NOMO-1 (cell line): ENCODE data around the gene ANKRD18A.
"Not testable (repeated sequence)": the region's sequence is repeated elsewhere in the genome, so short reads cannot be mapped to it uniquely, and the experiment has no call there.

Experiments used
- DNase-seq, 2 experiments: peaks; one replicate each; lab custom pipeline; 2025; ENCODE audit not compliant: unreplicated experiment in 2 of 2; lab: John Stamatoyannopoulos, UW

ANKRD18A gene

DNA sequence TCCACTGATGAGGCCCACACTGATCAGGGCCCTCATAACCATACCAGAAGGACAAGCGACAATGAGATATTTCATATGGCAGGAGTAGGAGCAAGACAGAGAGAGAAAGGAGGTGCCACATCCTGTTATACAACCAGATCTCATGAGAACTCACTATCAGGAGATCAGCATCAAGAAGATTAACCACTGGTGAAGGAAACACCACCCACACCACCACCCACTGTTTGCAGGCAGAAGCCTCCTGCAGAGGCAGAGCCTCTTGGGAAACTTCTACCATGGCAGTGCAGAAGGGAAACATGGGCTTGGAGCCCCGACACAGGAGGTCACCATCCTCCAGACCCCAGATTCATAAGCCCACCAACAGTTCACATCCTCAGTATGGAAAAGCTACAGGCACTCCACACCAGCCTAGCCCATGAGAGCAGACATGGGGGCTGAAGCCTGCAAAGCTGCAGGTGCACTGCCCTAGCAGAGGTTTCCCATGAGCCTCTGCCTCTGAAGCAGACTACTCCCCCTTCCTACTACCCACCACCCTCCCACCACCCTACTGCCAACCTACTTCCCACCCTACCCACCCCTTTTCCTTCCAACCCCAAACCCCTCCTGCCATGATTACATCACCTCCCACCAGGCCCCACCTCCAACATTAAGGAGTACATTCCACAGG lies 73.8 kb downstream of the ANKRD18A start:
- not testable (repeated sequence) for DNase-seq

DNA sequence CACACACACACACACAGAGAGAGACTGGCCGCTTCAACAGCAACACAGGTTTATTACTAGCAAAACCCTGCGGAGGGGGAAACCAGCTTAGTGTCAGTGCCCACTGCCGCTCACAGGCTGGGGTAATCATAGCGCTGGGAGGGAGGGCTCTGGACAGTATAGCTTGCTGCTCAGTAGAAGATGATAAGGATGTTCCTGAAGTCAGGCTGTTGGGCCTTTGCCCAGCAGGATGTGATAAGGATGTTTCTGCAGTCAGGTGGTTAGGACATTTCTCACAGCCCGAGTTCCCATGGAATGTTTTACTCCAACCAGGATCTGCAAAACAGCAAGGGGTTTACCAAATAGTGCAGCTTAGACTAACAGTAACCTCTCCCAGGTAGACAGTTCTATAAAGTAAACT lies 79.9 kb downstream of the ANKRD18A start:
- not testable (repeated sequence) for DNase-seq

DNA sequence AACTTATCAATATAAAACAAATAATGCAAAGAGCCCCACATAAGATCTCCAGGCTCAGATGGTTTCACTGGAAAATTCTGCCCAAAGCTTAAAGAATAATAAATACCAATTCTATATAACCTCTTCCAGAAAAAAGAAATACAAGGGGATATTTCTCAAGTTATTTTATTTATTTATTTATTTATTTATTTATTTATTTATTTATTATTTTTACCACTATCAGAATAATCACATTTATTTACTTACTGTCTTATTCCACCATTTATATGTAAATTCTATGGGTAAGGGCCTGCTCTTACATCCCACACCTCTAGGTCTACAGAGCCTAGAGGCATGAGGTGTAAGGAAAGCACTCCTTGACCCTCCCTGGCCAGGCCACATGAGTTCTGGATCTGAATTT lies 91.1 kb downstream of the ANKRD18A start:
- no peak for DNase-seq

GRCh38 chr9:38527503-38527902 lies 92.9 kb downstream of the ANKRD18A start:
- DNase-seq = no peak

GRCh38 chr9:38526591-38526990 lies 93.8 kb downstream of the ANKRD18A start:
- no peak for DNase-seq

DNA sequence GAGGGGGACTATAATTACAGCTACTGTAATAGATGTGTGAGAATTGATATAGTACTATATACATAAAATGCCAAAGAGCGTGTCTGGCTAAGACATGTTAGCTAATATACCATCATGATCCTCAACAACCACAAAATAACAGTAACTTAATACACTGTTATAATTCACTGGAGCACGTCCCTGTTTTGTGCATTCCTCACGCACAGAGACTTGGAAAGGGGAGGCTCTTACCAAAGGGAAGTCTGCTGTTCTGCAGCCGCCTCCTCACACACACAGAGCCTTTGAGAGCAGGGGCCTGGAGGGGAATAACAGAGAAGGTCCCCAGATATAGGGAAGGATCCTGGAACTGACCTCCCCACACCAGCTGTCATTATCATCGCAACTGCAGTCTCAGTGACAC lies 97.3 kb downstream of the ANKRD18A start:
- DNase-seq = no peak

- DNase-seq = no peak
These were observed 98.6 kb downstream of the ANKRD18A start for GRCh38 chr9:38521762-38522161.
